HepG2 (cell line): ENCODE data around the gene MT4. TPM values are rescaled to one million over a fixed set of nuclear protein-coding genes. Genes with fewer than 3 reads are reported as not detected.
A peak's percentile ranks its signal among the peaks of the same experiment; 100 is the strongest.

Source experiments
- ARHGAP35 ChIP-seq: sonication (generic); formaldehyde crosslinking; IDR thresholded peaks from 2 replicates; pipeline ENCODE4 v1.9.0; 2022; ENCODE audit warnings: mild to moderate bottlenecking, inconsistent platforms, moderate library complexity, missing genetic modification reagents, borderline replicate concordance
- ARID2 ChIP-seq: sonication (generic); formaldehyde crosslinking; IDR thresholded peaks from 2 replicates; pipeline ENCODE4 v1.8.1; 2022; ENCODE audit warnings: mild to moderate bottlenecking, missing genetic modification reagents, borderline replicate concordance
- HDAC6 ChIP-seq: fragments of 200-600 bp; sonication (generic); IDR thresholded peaks from 2 replicates; pipeline ENCODE4 v1.7.0; 2017; ENCODE audit warnings: mild to moderate bottlenecking, antibody characterized with exemption, low read length, low read depth
- HMG20A ChIP-seq: IDR thresholded peaks from 2 replicates; pipeline ENCODE4 v1.6.1; 2016; ENCODE audit warnings: borderline replicate concordance
- HNF4A ChIP-seq: sonication (generic); formaldehyde crosslinking; IDR thresholded peaks from 2 replicates; pipeline ENCODE4 v1.4.0; 2020; ENCODE audit warnings: missing genetic modification reagents
- NCOA5 ChIP-seq: sonication (generic); formaldehyde crosslinking; IDR thresholded peaks from 2 replicates; pipeline ENCODE4 v1.4.0; 2020; ENCODE audit warnings: missing genetic modification reagents
- RBM39 ChIP-seq: fragments of 200-400 bp; formaldehyde crosslinking; IDR thresholded peaks from one replicate; pipeline ENCODE4 v1.6.1; 2018; ENCODE audit warnings: antibody characterized with exemption, mild to moderate bottlenecking, low read depth, low read length; ENCODE audit not compliant: poor library complexity, severe bottlenecking
- REL ChIP-seq: sonication (generic); formaldehyde crosslinking; conservative IDR thresholded peaks from 2 replicates; pipeline ENCODE4 v1.8.0; 2022; ENCODE audit warnings: mild to moderate bottlenecking, missing genetic modification reagents, moderate library complexity
- RXRA ChIP-seq: sonication (generic); formaldehyde crosslinking; IDR thresholded peaks from 2 replicates; pipeline ENCODE4 v1.5.1; 2020; ENCODE audit warnings: missing genetic modification reagents
- SP140L ChIP-seq: sonication (generic); formaldehyde crosslinking; IDR thresholded peaks from 2 replicates; pipeline ENCODE4 v1.4.0; 2020; ENCODE audit warnings: missing genetic modification reagents, borderline replicate concordance
- SYNCRIP ChIP-seq: fragments of 200-400 bp; formaldehyde crosslinking; IDR thresholded peaks from 2 replicates; pipeline ENCODE4 v1.6.1; 2018; ENCODE audit warnings: mild to moderate bottlenecking, low read depth, low read length; ENCODE audit not compliant: insufficient read depth
- TBP ChIP-seq: sonication (generic); formaldehyde crosslinking; IDR thresholded peaks from 2 replicates; pipeline ENCODE4 v1.5.0; 2020; ENCODE audit warnings: missing genetic modification reagents
- ZNF33A ChIP-seq: sonication (generic); formaldehyde crosslinking; IDR thresholded peaks from 2 replicates; pipeline ENCODE4 v1.5.1; 2020; ENCODE audit warnings: missing genetic modification reagents, mild to moderate bottlenecking, moderate library complexity, borderline replicate concordance
- ZNF563 ChIP-seq: sonication (generic); formaldehyde crosslinking; IDR thresholded peaks from 2 replicates; pipeline ENCODE4 v1.8.0; 2022; ENCODE audit warnings: mild to moderate bottlenecking, moderate library complexity, missing genetic modification reagents
- ZNF614 ChIP-seq: IDR thresholded peaks from 2 replicates; pipeline ENCODE4 v1.6.1; 2018; ENCODE audit warnings: missing biosample characterization, missing genetic modification reagents, inconsistent platforms, borderline replicate concordance
- ZSCAN25 ChIP-seq: sonication (generic); formaldehyde crosslinking; IDR thresholded peaks from 2 replicates; pipeline ENCODE4 v1.8.0; 2022; ENCODE audit warnings: mild to moderate bottlenecking, missing genetic modification reagents
- polyA plus RNA-seq, 8 experiments: library from polyadenylated mRNA; depleted of rRNA in 3 of 8; stranded (reverse) in 7 of 8; unstranded in 1 of 8; fragments of >200 nt; fragmentation: Illumina TruSeq in 4 of 8; extraction: Trizol in 4 of 8; gene quantifications; 2 replicates each; pipeline versions ENCODE4 v1.2.1 to v1.2.3, GENCODE V29; 2011 to 2016; ENCODE audit warnings: low read depth in 4 of 8, missing spikeins in 1 of 8, mixed read lengths in 1 of 8; ENCODE audit not compliant: insufficient read depth in 1 of 8
- total RNA-seq, 5 experiments: library from RNA; depleted of rRNA; stranded (reverse); fragments of >200 nt; fragmentation: Illumina TruSeq; extraction: Trizol; gene quantifications; 2 replicates each; pipeline ENCODE4 v1.2.3, GENCODE V29; 2016; ENCODE audit warnings: low read depth in 1 of 5
- TF ChIP-seq, protein P1 (sequence below): sonication (generic); formaldehyde crosslinking; IDR thresholded peaks from 2 replicates; pipeline ENCODE4 v1.4.0; 2020; ENCODE audit warnings: missing genetic modification reagents, borderline replicate concordance
- TF ChIP-seq, protein P2 (sequence below): sonication (generic); formaldehyde crosslinking; IDR thresholded peaks from 2 replicates; pipeline ENCODE4 v1.4.0; 2020; ENCODE audit warnings: missing genetic modification reagents, borderline replicate concordance
- TF ChIP-seq, protein P3 (sequence below): sonication (generic); formaldehyde crosslinking; IDR thresholded peaks from 2 replicates; pipeline ENCODE4 v1.4.0; 2020; ENCODE audit warnings: missing genetic modification reagents
- TF ChIP-seq, protein P4 (sequence below): sonication (generic); formaldehyde crosslinking; IDR thresholded peaks from 2 replicates; pipeline ENCODE4 v1.5.1; 2020; ENCODE audit warnings: mild to moderate bottlenecking, moderate library complexity, missing genetic modification reagents

MT4 gene
- total and polyA plus RNA-seq, 2 of the 13 experiments (the other 11 are each of a cell fraction or from before 2014, with no cell fraction given): not detected

DNA sequence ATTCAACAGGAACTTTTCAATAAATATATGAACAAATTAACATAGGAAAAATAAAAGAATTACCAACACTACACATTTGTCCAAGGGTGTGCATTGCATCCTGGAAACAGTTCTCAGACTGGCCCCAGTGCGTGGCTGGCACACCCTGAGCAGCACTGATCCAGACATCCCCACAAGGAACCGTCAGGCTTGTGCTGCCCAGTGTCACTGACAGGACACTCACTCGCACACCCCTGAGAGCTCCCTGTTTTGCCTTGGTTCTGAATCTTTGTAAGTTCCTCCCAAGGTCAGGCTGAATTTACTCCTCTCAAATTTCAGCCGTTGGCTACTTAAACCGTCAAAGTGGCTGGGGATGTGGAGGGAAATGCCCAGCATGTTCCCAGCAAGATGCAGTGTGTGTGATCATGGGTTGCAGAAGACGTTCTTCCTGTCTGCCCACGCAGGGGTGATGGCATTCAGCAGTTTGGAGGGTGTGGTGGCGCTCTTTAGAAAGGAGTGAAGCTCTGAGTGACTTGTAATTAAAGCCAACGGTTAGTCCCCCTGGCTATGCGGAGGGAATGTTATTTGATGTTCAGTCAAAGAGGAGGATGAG, 45.2 kb downstream of the MT4 start (continued):
- TF ChIP-seq, protein P1, sequence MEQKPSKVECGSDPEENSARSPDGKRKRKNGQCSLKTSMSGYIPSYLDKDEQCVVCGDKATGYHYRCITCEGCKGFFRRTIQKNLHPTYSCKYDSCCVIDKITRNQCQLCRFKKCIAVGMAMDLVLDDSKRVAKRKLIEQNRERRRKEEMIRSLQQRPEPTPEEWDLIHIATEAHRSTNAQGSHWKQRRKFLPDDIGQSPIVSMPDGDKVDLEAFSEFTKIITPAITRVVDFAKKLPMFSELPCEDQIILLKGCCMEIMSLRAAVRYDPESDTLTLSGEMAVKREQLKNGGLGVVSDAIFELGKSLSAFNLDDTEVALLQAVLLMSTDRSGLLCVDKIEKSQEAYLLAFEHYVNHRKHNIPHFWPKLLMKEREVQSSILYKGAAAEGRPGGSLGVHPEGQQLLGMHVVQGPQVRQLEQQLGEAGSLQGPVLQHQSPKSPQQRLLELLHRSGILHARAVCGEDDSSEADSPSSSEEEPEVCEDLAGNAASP (CRISPR knock-in tag): no peak
- TF ChIP-seq, protein P2, sequence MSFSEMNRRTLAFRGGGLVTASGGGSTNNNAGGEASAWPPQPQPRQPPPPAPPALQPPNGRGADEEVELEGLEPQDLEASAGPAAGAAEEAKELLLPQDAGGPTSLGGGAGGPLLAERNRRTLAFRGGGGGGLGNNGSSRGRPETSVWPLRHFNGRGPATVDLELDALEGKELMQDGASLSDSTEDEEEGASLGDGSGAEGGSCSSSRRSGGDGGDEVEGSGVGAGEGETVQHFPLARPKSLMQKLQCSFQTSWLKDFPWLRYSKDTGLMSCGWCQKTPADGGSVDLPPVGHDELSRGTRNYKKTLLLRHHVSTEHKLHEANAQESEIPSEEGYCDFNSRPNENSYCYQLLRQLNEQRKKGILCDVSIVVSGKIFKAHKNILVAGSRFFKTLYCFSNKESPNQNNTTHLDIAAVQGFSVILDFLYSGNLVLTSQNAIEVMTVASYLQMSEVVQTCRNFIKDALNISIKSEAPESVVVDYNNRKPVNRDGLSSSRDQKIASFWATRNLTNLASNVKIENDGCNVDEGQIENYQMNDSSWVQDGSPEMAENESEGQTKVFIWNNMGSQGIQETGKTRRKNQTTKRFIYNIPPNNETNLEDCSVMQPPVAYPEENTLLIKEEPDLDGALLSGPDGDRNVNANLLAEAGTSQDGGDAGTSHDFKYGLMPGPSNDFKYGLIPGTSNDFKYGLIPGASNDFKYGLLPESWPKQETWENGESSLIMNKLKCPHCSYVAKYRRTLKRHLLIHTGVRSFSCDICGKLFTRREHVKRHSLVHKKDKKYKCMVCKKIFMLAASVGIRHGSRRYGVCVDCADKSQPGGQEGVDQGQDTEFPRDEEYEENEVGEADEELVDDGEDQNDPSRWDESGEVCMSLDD (CRISPR knock-in tag): no peak
- TF ChIP-seq NCOA5 (CRISPR knock-in tag): no peak
- TF ChIP-seq HDAC6: no peak
- TF ChIP-seq SP140L (CRISPR knock-in tag): no peak
- TF ChIP-seq ZNF33A: no peak
- no peak for TF ChIP-seq SYNCRIP
- TF ChIP-seq ARID2 (CRISPR knock-in tag): no peak
- TF ChIP-seq ARHGAP35 (CRISPR knock-in tag): no peak
- TF ChIP-seq HMG20A (CRISPR knock-in tag): no peak
- TF ChIP-seq RXRA (CRISPR knock-in tag): 0 out of 2 replicates have a peak, but pooled peaks have one; percentile 11
- no peak for TF ChIP-seq ZNF614 (CRISPR knock-in tag)
- TF ChIP-seq, protein P3, sequence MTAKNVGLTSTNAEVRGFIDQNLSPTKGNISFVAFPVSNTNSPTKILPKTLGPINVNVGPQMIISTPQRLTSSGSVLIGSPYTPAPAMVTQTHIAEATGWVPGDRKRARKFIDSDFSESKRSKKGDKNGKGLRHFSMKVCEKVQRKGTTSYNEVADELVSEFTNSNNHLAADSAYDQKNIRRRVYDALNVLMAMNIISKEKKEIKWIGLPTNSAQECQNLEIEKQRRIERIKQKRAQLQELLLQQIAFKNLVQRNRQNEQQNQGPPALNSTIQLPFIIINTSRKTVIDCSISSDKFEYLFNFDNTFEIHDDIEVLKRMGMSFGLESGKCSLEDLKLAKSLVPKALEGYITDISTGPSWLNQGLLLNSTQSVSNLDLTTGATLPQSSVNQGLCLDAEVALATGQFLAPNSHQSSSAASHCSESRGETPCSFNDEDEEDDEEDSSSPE (CRISPR knock-in tag): no peak
- TF ChIP-seq, protein P4, sequence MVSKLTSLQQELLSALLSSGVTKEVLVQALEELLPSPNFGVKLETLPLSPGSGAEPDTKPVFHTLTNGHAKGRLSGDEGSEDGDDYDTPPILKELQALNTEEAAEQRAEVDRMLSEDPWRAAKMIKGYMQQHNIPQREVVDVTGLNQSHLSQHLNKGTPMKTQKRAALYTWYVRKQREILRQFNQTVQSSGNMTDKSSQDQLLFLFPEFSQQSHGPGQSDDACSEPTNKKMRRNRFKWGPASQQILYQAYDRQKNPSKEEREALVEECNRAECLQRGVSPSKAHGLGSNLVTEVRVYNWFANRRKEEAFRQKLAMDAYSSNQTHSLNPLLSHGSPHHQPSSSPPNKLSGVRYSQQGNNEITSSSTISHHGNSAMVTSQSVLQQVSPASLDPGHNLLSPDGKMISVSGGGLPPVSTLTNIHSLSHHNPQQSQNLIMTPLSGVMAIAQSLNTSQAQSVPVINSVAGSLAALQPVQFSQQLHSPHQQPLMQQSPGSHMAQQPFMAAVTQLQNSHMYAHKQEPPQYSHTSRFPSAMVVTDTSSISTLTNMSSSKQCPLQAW (CRISPR knock-in tag): peak; percentile 53; the same call in 1 of the 2 replicates
- peak; percentile 65 for TF ChIP-seq ZSCAN25 (CRISPR knock-in tag)
- no peak for TF ChIP-seq RBM39
- TF ChIP-seq HNF4A: no peak
- TF ChIP-seq REL (CRISPR knock-in tag): 0 out of 2 replicates have a peak, but pooled peaks have one; percentile 25
- TF ChIP-seq ZNF563: no peak
- no peak for TF ChIP-seq TBP (CRISPR knock-in tag)
